ENCODE data around the gene LCN10.

Gene LCN10

DNA sequence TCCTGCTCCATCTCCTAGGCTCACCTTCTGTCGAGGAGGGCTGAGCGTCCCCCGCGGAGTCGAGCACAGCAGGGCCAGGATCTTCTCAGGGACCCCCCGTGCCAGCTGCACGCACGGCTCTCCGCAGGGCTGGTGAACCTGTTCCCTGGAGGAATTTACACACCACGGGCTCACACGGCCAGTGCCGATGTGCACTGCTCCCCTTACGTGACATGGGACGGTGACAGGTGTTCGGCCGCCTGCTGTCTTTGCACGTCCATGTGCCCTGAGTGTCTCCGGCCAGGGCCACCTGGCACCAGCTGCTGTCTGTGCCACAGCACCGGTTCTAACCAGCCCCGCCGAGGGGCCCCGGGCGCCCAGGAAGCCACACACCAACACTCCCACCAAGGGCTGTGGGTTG is 46.8 kb downstream of the LCN10 start:
- TF ChIP-seq, protein P1, sequence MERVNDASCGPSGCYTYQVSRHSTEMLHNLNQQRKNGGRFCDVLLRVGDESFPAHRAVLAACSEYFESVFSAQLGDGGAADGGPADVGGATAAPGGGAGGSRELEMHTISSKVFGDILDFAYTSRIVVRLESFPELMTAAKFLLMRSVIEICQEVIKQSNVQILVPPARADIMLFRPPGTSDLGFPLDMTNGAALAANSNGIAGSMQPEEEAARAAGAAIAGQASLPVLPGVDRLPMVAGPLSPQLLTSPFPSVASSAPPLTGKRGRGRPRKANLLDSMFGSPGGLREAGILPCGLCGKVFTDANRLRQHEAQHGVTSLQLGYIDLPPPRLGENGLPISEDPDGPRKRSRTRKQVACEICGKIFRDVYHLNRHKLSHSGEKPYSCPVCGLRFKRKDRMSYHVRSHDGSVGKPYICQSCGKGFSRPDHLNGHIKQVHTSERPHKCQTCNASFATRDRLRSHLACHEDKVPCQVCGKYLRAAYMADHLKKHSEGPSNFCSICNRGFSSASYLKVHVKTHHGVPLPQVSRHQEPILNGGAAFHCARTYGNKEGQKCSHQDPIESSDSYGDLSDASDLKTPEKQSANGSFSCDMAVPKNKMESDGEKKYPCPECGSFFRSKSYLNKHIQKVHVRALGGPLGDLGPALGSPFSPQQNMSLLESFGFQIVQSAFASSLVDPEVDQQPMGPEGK (CRISPR knock-in tag; IDR thresholded peaks at IDR 0.05; ENCODE audit: borderline replicate concordance) = no peak
- TF ChIP-seq SNAI2 (CRISPR knock-in tag; IDR thresholded peaks at IDR 0.05) = no peak
- TF ChIP-seq ZNF8 (CRISPR knock-in tag; IDR thresholded peaks at IDR 0.05) = no peak
- no peak for TF ChIP-seq ZNF565 (CRISPR knock-in tag; conservative IDR thresholded peaks at IDR 0.05; ENCODE audit: low read depth)
- TF ChIP-seq, protein P2, sequence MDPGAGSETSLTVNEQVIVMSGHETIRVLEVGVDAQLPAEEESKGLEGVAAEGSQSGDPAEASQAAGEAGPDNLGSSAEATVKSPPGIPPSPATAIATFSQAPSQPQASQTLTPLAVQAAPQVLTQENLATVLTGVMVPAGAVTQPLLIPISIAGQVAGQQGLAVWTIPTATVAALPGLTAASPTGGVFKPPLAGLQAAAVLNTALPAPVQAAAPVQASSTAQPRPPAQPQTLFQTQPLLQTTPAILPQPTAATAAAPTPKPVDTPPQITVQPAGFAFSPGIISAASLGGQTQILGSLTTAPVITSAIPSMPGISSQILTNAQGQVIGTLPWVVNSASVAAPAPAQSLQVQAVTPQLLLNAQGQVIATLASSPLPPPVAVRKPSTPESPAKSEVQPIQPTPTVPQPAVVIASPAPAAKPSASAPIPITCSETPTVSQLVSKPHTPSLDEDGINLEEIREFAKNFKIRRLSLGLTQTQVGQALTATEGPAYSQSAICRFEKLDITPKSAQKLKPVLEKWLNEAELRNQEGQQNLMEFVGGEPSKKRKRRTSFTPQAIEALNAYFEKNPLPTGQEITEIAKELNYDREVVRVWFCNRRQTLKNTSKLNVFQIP (CRISPR knock-in tag; IDR thresholded peaks at IDR 0.05; ENCODE audit: borderline replicate concordance, low read depth) = no peak
- TF ChIP-seq ZC3H10 (CRISPR knock-in tag; IDR thresholded peaks at IDR 0.05) = no peak
- no peak for TF ChIP-seq OSR1 (CRISPR knock-in tag; IDR thresholded peaks at IDR 0.05)
- no peak for TF ChIP-seq BACH2 (CRISPR knock-in tag; IDR thresholded peaks at IDR 0.05; ENCODE audit: borderline replicate concordance)
- TF ChIP-seq PPARA (CRISPR knock-in tag; IDR thresholded peaks at IDR 0.05; ENCODE audit: borderline replicate concordance) = no peak
- TF ChIP-seq ZFP3 (CRISPR knock-in tag; IDR thresholded peaks at IDR 0.05) = no peak
- no peak for TF ChIP-seq ZFP30 (CRISPR knock-in tag; IDR thresholded peaks at IDR 0.05)
- TF ChIP-seq GLIS3 (CRISPR knock-in tag; IDR thresholded peaks at IDR 0.05) = no peak
- TF ChIP-seq, protein P3, sequence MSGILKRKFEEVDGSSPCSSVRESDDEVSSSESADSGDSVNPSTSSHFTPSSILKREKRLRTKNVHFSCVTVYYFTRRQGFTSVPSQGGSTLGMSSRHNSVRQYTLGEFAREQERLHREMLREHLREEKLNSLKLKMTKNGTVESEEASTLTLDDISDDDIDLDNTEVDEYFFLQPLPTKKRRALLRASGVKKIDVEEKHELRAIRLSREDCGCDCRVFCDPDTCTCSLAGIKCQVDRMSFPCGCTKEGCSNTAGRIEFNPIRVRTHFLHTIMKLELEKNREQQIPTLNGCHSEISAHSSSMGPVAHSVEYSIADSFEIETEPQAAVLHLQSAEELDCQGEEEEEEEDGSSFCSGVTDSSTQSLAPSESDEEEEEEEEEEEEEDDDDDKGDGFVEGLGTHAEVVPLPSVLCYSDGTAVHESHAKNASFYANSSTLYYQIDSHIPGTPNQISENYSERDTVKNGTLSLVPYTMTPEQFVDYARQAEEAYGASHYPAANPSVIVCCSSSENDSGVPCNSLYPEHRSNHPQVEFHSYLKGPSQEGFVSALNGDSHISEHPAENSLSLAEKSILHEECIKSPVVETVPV (CRISPR knock-in tag; IDR thresholded peaks at IDR 0.05) = no peak
- TF ChIP-seq RARB (CRISPR knock-in tag; IDR thresholded peaks at IDR 0.05) = no peak
- no peak for TF ChIP-seq ARNTL (CRISPR knock-in tag; IDR thresholded peaks at IDR 0.05; ENCODE audit: borderline replicate concordance, low read depth)
- no peak for TF ChIP-seq ESRRG (CRISPR knock-in tag; IDR thresholded peaks at IDR 0.05)
- ATAC-seq = no peak

DNA sequence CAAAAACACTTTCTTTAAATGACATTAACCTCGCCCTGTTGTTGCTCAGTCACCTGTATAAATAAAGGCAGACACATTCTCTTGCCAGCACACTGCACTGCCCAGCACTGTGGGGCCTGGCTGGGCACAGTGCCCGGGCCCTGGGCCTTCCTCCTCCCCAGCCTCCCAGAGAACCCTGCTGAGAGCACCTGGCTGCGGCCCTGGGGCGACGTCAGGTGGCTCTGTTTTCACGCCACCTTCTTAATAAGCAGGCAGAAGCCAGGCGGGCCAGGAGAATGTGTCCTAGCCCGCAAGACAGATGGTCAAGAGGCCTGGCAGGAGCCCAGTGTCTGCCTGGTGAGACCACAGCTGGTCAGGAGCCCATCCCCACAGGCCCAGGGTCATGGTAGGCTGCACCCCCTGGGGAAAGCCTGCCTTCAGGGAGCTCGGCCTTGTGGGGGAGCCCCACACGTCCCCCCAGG is 47.3 kb downstream of the LCN10 start:
- TF ChIP-seq CSDC2 (CRISPR knock-in tag; IDR thresholded peaks at IDR 0.05) (no peak), ISL1 (CRISPR knock-in tag; IDR thresholded peaks at IDR 0.05) (no peak), ZNF565 (CRISPR knock-in tag; conservative IDR thresholded peaks at IDR 0.05; ENCODE audit: low read depth) (no peak), ZFP30 (CRISPR knock-in tag; IDR thresholded peaks at IDR 0.05) (no peak), GLIS3 (CRISPR knock-in tag; IDR thresholded peaks at IDR 0.05) (no peak), OSR1 (CRISPR knock-in tag; IDR thresholded peaks at IDR 0.05) (no peak), BACH2 (CRISPR knock-in tag; IDR thresholded peaks at IDR 0.05; ENCODE audit: borderline replicate concordance) (no peak)
- TF ChIP-seq, protein P2 (CRISPR knock-in tag; IDR thresholded peaks at IDR 0.05; ENCODE audit: borderline replicate concordance, low read depth) = no peak
- TF ChIP-seq, protein P4, sequence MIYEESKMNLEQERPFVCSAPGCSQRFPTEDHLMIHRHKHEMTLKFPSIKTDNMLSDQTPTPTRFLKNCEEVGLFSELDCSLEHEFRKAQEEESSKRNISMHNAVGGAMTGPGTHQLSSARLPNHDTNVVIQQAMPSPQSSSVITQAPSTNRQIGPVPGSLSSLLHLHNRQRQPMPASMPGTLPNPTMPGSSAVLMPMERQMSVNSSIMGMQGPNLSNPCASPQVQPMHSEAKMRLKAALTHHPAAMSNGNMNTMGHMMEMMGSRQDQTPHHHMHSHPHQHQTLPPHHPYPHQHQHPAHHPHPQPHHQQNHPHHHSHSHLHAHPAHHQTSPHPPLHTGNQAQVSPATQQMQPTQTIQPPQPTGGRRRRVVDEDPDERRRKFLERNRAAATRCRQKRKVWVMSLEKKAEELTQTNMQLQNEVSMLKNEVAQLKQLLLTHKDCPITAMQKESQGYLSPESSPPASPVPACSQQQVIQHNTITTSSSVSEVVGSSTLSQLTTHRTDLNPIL (CRISPR knock-in tag; IDR thresholded peaks at IDR 0.05; ENCODE audit: low read depth) = no peak
- peak; percentile 15; the same call in 2 of the 3 replicates for ATAC-seq

DNA sequence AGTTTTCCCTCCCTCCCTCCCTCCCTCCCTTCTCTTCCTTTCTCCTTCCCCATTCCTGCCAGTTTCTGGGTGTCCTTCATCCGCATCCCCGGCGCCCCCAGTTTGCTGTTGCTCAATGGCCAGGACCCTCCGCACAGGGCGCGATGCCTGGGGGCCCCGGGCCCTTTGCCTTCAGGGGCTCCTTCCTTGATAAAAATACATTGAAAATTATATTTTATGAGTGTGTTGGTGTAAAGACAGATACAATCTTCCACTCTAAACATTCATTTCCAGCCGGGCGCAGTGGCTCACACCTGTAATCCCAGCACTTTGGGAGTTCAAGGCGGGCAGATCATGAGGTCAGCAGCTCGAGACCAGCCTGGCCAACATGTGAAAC is 47.9 kb downstream of the LCN10 start:
- TF ChIP-seq, protein P2 (CRISPR knock-in tag; IDR thresholded peaks at IDR 0.05; ENCODE audit: borderline replicate concordance, low read depth) = no peak
- TF ChIP-seq ZFP3 (CRISPR knock-in tag; IDR thresholded peaks at IDR 0.05) = no peak
- TF ChIP-seq ESRRG (CRISPR knock-in tag; IDR thresholded peaks at IDR 0.05) = no peak
- TF ChIP-seq OSR1 (CRISPR knock-in tag; IDR thresholded peaks at IDR 0.05) = no peak
- no peak for TF ChIP-seq ZNF70 (CRISPR knock-in tag; IDR thresholded peaks at IDR 0.05)
- TF ChIP-seq ZC3H10 (CRISPR knock-in tag; IDR thresholded peaks at IDR 0.05) = no peak
- no peak for TF ChIP-seq ZNF565 (CRISPR knock-in tag; conservative IDR thresholded peaks at IDR 0.05; ENCODE audit: low read depth)
- TF ChIP-seq RARB (CRISPR knock-in tag; IDR thresholded peaks at IDR 0.05) = no peak
- TF ChIP-seq PPARA (CRISPR knock-in tag; IDR thresholded peaks at IDR 0.05; ENCODE audit: borderline replicate concordance) = no peak
- no peak for TF ChIP-seq SNAI2 (CRISPR knock-in tag; IDR thresholded peaks at IDR 0.05)
- no peak for TF ChIP-seq GLIS3 (CRISPR knock-in tag; IDR thresholded peaks at IDR 0.05)
- TF ChIP-seq TCF4 (CRISPR knock-in tag; IDR thresholded peaks at IDR 0.05; ENCODE audit: borderline replicate concordance) = no peak
- TF ChIP-seq, protein P1 (CRISPR knock-in tag; IDR thresholded peaks at IDR 0.05; ENCODE audit: borderline replicate concordance) = no peak
- TF ChIP-seq TOX (CRISPR knock-in tag; IDR thresholded peaks at IDR 0.05; ENCODE audit: borderline replicate concordance) = no peak
- TF ChIP-seq ARNTL (CRISPR knock-in tag; IDR thresholded peaks at IDR 0.05; ENCODE audit: borderline replicate concordance, low read depth) = no peak
- TF ChIP-seq CSDC2 (CRISPR knock-in tag; IDR thresholded peaks at IDR 0.05) = no peak
- no peak for ATAC-seq
